ENCODE data around the gene CEP152. TPM values are rescaled to one million over a fixed set of nuclear protein-coding genes. Genes with fewer than 3 reads are reported as not detected.

Gene CEP152
- total and polyA plus RNA-seq, 9 of the 15 experiments (the other 6 are each of a cell fraction or from before 2014, with no cell fraction given), result 9.9 to 43.0 (median 23.6) TPM

DNA sequence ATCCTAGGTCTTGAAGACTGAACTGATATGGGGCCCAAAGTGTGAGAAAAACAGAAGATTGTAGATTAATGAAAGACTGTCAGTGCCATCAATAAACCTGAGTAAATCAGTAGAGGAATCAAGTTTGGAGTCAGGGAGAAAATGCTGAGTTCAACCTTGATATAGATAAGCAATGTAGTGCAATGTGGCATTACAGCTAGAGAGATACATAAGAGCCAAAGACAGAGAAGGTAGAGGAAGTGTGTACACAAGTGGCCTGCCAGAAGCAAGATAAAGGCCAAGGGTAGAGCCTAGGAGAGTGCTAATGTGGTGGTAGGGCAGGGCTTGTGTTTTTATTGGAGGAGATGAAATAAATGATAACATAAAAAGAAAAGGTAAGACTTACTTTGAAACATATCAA lies 41.1 kb upstream of the CEP152 start (continued):
- TF ChIP-seq, protein P1, sequence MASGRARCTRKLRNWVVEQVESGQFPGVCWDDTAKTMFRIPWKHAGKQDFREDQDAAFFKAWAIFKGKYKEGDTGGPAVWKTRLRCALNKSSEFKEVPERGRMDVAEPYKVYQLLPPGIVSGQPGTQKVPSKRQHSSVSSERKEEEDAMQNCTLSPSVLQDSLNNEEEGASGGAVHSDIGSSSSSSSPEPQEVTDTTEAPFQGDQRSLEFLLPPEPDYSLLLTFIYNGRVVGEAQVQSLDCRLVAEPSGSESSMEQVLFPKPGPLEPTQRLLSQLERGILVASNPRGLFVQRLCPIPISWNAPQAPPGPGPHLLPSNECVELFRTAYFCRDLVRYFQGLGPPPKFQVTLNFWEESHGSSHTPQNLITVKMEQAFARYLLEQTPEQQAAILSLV (tag; IDR thresholded peaks at IDR 0.05), result no peak
- TF ChIP-seq SIRT6 (IDR thresholded peaks at IDR 0.05; ENCODE audit: low read depth, low read length) (no peak), TGIF2 (CRISPR knock-in tag; IDR thresholded peaks at IDR 0.05) (no peak), NFRKB (IDR thresholded peaks at IDR 0.05; ENCODE audit: low read depth) (no peak), SMAD4 (CRISPR knock-in tag; conservative IDR thresholded peaks at IDR 0.05) (no peak), RFX5 (IDR thresholded peaks at IDR 0.05; ENCODE audit: low read depth, low read length) (no peak), NR2C2 (CRISPR knock-in tag; IDR thresholded peaks at IDR 0.05) (no peak), NR2C2 (tag; IDR thresholded peaks at IDR 0.05) (no peak), ZNF224 (CRISPR knock-in tag; IDR thresholded peaks at IDR 0.05) (no peak), STAT5A (IDR thresholded peaks at IDR 0.05; ENCODE audit: borderline replicate concordance, low read length) (peak; percentile 20; the same call in 1 of the 2 replicates), EGR1 (conservative IDR thresholded peaks at IDR 0.05) (no peak), FOXM1 (IDR thresholded peaks at IDR 0.05; ENCODE audit: low read depth) (peak; percentile 74), FOXM1 (CRISPR knock-in tag; IDR thresholded peaks at IDR 0.05; ENCODE audit: low read depth) (no peak), CCNT2 (IDR thresholded peaks at IDR 0.05; ENCODE audit: borderline replicate concordance, extremely low read depth, insufficient read length, low read depth, low read length) (no peak), SMARCA5 (IDR thresholded peaks at IDR 0.05) (no peak), SMAD2 (IDR thresholded peaks at IDR 0.05; ENCODE audit: low read depth, low read length) (no peak), TOE1 (IDR thresholded peaks at IDR 0.05; ENCODE audit: borderline replicate concordance) (no peak), TOE1 (CRISPR knock-in tag; IDR thresholded peaks at IDR 0.05; ENCODE audit: borderline replicate concordance, low read depth) (no peak), ERF (CRISPR knock-in tag; IDR thresholded peaks at IDR 0.05) (no peak), SRSF7 (optimal IDR thresholded peaks at IDR 0.05; ENCODE audit: low read depth, low read length) (no peak)
- TF ChIP-seq, protein P2, sequence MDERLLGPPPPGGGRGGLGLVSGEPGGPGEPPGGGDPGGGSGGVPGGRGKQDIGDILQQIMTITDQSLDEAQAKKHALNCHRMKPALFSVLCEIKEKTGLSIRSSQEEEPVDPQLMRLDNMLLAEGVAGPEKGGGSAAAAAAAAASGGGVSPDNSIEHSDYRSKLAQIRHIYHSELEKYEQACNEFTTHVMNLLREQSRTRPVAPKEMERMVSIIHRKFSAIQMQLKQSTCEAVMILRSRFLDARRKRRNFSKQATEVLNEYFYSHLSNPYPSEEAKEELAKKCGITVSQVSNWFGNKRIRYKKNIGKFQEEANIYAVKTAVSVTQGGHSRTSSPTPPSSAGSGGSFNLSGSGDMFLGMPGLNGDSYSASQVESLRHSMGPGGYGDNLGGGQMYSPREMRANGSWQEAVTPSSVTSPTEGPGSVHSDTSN (CRISPR knock-in tag; IDR thresholded peaks at IDR 0.05; ENCODE audit: low read depth), result no peak
- TF ChIP-seq, protein P2 (tag; conservative IDR thresholded peaks at IDR 0.05; ENCODE audit: low read depth), result peak; percentile 57
- TF ChIP-seq, protein P3, sequence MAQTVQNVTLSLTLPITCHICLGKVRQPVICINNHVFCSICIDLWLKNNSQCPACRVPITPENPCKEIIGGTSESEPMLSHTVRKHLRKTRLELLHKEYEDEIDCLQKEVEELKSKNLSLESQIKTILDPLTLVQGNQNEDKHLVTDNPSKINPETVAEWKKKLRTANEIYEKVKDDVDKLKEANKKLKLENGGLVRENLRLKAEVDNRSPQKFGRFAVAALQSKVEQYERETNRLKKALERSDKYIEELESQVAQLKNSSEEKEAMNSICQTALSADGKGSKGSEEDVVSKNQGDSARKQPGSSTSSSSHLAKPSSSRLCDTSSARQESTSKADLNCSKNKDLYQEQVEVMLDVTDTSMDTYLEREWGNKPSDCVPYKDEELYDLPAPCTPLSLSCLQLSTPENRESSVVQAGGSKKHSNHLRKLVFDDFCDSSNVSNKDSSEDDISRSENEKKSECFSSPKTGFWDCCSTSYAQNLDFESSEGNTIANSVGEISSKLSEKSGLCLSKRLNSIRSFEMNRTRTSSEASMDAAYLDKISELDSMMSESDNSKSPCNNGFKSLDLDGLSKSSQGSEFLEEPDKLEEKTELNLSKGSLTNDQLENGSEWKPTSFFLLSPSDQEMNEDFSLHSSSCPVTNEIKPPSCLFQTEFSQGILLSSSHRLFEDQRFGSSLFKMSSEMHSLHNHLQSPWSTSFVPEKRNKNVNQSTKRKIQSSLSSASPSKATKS (CRISPR knock-in tag; IDR thresholded peaks at IDR 0.05), result no peak
- TF ChIP-seq, protein P4, sequence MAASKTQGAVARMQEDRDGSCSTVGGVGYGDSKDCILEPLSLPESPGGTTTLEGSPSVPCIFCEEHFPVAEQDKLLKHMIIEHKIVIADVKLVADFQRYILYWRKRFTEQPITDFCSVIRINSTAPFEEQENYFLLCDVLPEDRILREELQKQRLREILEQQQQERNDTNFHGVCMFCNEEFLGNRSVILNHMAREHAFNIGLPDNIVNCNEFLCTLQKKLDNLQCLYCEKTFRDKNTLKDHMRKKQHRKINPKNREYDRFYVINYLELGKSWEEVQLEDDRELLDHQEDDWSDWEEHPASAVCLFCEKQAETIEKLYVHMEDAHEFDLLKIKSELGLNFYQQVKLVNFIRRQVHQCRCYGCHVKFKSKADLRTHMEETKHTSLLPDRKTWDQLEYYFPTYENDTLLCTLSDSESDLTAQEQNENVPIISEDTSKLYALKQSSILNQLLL (CRISPR knock-in tag; IDR thresholded peaks at IDR 0.05; ENCODE audit: borderline replicate concordance), result no peak
